ENCODE data around the gene LRFN3.
"Not testable (repeated sequence)": the region's sequence is repeated elsewhere in the genome, so short reads cannot be mapped to it uniquely, and the experiment has no call there.

LRFN3 gene

GRCh38 chr19:35945121-35945790, 9.1 kb downstream of the LRFN3 start:
- no peak for TF ChIP-seq CTCF (IDR thresholded peaks at IDR 0.05; ENCODE audit: low read depth, low read length, missing control alignments)
- no peak overlapping the region for H3K4me3 ChIP-seq (replicated peaks; ENCODE audit: low read depth, low read length)
- no peak for DNase-seq (ENCODE audit: extremely low read depth, low read depth)

DNA sequence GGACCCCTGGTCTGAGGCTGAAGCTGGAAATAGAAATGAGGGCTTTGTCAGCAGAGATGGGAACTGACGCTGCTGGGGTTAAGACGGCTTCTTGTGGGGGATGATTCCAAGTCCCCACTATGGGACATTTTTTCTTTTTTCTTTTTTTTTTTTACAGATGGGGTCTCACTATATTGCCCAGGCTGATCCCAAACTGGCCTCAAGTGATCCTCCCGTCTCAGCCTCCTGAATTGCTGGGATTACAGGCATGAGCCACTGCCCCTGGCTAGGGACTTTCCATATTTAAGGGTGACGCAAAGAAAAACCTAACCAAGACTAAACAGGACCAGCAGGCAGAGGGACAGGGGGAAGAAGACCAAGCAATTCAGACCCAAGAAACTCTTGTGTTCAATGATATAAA, 10.0 kb downstream of the LRFN3 start:
- H3K4me3 ChIP-seq (replicated peaks; ENCODE audit: low read depth, low read length), result no peak overlapping the region
- TF ChIP-seq CTCF (IDR thresholded peaks at IDR 0.05; ENCODE audit: low read depth, low read length, missing control alignments), result no peak
- DNase-seq (ENCODE audit: extremely low read depth, low read depth), result no peak

GRCh38 chr19:35949131-35949530, 13.0 kb downstream of the LRFN3 start:
- no peak for DNase-seq (ENCODE audit: extremely low read depth, low read depth)
- TF ChIP-seq CTCF (IDR thresholded peaks at IDR 0.05; ENCODE audit: low read depth, low read length, missing control alignments), result no peak
- H3K4me3 ChIP-seq (replicated peaks; ENCODE audit: low read depth, low read length), result no peak overlapping the region

DNA sequence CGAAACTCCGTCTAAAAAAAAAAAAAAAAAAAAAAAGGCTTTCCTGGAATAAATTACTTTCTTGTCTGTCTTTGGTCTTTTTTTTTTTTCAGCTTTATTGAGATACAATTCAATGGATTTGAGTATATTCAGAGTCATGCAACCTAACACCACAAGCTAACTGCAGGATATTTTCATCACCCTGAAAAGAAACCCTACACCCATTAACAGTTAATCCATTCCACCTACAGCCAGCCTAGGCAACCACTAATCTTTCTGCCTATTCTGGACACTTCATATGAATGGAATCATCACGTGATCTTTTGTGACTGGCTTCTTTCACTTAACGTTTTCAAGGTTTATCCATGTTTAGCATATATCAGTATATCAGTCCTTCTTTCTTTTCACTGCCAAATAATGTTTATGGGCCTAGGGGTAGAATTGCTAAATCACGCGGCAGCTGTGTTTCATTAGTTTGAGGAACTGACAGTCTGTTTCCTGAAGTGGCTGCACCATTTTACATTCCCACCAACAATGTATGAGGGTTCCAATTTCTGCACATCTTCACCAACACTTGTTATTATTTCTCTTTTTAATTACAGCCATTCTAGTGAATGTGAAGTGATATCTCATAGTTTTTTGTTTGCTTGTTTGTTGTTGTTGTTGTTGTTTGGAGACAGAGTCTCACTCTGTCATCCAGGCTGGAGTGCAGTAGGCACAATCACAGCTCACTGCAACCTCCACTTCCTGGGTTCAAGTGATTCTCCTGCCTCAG, 19.9 kb downstream of the LRFN3 start:
- DNase-seq (ENCODE audit: extremely low read depth, low read depth), result no peak
- no peak for TF ChIP-seq CTCF (IDR thresholded peaks at IDR 0.05; ENCODE audit: low read depth, low read length, missing control alignments)
- H3K4me3 ChIP-seq (replicated peaks; ENCODE audit: low read depth, low read length), result no peak overlapping the region

DNA sequence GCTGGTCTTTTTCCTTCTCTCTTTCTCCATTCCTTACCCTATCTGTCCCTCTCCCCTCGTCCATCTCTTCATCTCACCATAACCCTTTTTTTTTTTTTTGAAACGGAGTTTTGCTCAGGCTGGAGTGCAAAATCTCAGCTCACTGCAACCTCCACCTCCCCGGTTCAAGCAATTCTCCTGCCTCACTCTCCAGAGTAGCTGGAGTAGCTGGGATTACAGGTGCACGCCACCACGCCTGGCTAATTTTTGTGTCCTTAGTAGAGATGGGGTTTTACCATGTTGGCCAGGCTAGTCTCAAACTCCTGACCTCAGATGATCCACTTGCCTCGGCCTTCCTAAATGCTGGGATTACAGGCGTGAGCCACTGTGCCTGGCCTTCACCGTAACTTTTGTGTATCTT, 21.2 kb downstream of the LRFN3 start:
- not testable (repeated sequence) for H3K4me3 ChIP-seq (replicated peaks; ENCODE audit: low read depth, low read length); DNase-seq (ENCODE audit: extremely low read depth, low read depth)

- no peak overlapping the region for H3K4me3 ChIP-seq (replicated peaks; ENCODE audit: low read depth, low read length)
- DNase-seq (ENCODE audit: extremely low read depth, low read depth), result no peak
- TF ChIP-seq CTCF (IDR thresholded peaks at IDR 0.05; ENCODE audit: low read depth, low read length, missing control alignments), result no peak
These were observed 22.5 kb downstream of the LRFN3 start for GRCh38 chr19:35958660-35959039.

- TF ChIP-seq CTCF (IDR thresholded peaks at IDR 0.05; ENCODE audit: low read depth, low read length, missing control alignments), result no peak
- DNase-seq (ENCODE audit: extremely low read depth, low read depth), result no peak
- no peak overlapping the region for H3K4me3 ChIP-seq (replicated peaks; ENCODE audit: low read depth, low read length)
These were observed 23.1 kb downstream of the LRFN3 start for GRCh38 chr19:35959040-35959967.

All from HFF-Myc (cell line).